Left lobe of liver (tissue), 2 donors: ENCODE results near the gene TUT1. TPM values are rescaled to one million over a fixed set of nuclear protein-coding genes. Genes with fewer than 3 reads are reported as not detected.
"Not testable (repeated sequence)": the region's sequence is repeated elsewhere in the genome, so short reads cannot be mapped to it uniquely, and the experiment has no call there.

Experiments
- ATAC-seq: fragments of 200-7000 bp; cut with Tn5 transposase; one replicate; pipeline ENCODE4 v1.9.1; 2020; ENCODE audit warnings: mild to moderate bottlenecking, moderate library complexity
- DNase-seq: peaks from one replicate; pipeline ENCODE4 v3.0.0-alpha.2; 2020; ENCODE audit warnings: low spot score
- total RNA-seq: library from RNA; stranded (reverse); gene quantifications from one replicate; pipeline ENCODE4 v1.2.1, GENCODE V29; 2021
- donor health status: DM: no; HTN: no; CAD: no; lungs with moderate emphysema.
- donor health status: DM: no; HTN: yes; CAD: no.

TUT1 gene
- total RNA-seq, 1 donor from 2014 or later: 32.6 TPM

DNA sequence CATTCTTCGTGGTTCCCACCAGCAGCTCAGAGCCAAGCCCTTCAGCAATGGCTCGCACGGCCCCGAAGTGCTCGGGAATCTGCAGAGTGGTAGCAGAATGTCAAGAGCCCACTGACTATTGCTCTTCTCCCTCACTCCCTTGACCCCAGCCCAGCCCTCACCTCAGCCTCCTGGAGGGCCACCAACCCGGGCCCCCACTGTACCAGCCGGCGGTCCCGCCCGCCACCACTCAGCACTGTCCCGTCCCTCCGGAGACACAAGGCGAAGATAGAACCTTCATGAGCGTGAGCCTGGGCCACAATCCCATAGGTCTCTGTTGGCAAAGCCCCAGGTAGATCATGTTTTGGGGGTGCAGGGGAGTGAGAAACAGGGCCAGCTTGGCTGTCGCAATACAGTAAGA is 14.6 kb upstream of the TUT1 start:
- no peak for DNase-seq
- no peak for ATAC-seq

DNA sequence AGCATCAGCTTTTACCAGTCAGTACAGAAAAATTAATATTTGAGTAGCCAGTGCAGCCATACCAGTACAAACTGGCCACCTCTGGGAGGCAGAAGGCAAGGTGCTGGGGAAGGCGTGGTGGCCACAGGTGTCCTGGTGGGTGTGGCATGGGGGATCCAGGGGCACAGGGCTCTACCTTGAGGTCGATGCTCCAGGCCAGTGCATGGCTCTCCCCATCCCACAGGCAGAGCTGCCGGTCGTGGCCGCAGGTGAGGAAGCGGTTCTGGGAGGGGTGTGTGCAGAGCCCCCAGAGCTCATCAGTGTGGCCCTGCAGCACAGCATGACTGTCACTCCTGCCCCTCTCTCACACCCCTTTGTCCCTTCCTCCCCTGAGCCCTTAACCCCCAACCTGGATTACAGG is 14.1 kb upstream of the TUT1 start:
- DNase-seq (no peak), ATAC-seq (no peak)

DNA sequence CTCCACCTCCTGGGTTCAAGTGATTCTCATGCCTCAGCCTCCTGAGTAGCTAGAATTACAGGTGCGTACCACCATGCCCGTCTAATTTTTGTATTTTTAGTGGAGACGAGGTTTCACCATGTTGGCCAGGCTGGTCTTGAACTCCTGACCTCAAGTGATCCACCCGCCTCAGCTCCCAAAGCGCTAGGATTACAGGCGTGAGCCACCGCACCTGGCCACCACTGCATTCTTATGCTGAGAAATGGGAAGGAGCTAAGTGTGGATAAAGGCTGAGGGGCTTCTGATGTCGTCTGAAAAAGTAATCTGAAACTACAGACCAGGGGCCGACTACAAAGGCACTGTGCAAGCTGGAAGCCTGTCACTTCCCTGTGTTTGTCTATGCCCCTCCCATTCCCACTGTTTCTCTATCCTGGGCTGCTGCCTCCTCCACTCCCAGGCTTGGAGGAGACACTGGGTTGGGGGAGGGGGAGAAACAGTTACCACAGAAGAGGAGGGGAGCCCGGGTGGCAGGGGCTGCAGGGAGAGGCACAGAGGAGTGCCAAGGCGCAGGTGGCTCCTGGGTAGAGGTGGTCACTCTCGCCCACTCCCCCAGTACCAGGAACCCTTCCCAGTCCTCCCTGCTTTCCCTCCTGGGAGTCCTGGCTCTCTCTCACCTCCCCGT is 13.3 kb upstream of the TUT1 start:
- no peak for DNase-seq
- no peak for ATAC-seq

DNA sequence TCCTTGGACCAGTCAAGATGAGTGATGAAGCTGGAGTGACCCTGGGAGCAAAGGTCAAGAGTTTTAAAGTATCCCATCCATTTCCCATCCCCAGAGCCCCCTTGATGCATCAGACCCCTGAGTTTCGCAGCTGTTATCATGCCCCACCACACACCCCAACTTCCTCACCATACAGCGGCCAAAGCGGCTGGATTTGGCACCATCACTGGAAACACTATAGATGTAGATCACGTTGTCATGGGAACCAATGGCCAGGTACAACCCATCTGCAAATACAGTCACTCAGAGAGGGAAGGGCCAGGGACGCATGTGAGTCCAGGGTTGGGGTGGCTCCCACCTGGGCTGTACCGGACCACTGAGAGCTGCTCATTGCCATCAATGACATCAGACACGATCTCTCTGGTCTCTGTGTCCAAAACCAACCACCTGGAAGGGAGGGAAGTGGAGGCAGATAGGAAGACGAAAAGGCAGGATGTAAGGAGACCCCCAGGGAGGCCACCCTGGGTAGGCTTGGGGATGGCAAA is 12.5 kb upstream of the TUT1 start:
- ATAC-seq: no peak
- no peak for DNase-seq

DNA sequence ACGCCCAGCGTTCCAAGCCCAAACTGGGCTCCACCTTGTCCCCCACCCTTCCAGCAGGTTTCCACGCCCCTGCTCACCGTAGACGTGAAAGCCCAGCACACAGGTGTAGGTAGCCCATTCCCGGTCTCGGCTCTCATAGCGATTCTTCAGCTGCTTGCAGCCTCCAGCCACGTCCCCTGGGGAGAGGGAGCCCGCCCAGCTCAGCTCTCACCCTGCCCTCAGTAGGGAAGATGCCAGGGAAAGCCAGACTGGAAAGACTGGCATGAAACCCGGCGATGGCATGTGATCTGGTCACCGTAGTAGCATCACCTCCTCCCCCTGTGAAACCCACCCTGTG is 11.7 kb upstream of the TUT1 start:
- no peak for DNase-seq
- ATAC-seq: no peak

DNA sequence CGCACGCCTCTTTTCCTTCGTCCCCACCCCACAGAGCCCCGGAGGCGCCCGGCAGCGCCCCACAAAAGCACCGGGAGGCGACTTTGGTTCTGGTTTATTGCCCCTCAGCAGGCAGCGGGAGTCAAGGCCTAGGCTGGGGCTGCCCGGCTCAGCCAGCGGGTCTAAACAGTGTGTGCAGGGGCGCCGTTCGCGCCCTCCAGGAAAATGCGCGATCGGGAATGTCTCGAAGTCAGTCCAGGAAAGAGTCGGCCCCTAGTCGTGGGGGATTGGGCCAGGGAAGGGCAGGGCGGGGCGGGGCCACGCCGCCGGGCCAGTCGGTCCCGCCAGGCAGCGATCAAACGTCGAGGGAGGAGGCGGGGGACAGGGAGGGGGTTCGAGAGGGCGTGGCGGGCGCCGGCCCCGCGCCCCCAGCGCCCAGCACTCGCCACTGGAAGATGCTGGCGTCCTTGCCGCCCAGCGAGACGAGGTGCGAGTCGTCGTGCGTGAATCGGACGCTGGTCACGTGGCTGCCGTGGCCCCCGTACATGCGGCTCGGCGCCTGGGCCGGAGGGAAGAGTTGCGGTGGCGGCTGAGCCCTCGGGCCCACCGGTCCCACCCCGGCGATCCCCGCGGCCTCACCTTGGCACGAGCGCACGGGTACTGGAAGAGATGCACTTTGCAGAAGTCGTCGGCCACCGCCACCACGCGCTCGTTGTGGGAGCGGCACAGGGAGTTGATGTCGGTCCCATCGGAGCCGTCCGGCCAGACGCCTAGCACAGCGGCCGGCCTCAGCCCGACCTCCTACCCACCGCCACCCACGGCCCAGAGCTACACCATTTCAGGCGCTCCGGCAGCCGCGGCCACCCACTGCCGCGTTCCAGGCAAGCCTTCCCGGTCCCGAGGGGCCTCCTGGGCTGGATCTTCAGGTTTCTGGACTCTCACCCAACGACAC is 11.1 kb upstream of the TUT1 start:
- DNase-seq (peak; percentile 65), ATAC-seq (peak; percentile 54)

DNA sequence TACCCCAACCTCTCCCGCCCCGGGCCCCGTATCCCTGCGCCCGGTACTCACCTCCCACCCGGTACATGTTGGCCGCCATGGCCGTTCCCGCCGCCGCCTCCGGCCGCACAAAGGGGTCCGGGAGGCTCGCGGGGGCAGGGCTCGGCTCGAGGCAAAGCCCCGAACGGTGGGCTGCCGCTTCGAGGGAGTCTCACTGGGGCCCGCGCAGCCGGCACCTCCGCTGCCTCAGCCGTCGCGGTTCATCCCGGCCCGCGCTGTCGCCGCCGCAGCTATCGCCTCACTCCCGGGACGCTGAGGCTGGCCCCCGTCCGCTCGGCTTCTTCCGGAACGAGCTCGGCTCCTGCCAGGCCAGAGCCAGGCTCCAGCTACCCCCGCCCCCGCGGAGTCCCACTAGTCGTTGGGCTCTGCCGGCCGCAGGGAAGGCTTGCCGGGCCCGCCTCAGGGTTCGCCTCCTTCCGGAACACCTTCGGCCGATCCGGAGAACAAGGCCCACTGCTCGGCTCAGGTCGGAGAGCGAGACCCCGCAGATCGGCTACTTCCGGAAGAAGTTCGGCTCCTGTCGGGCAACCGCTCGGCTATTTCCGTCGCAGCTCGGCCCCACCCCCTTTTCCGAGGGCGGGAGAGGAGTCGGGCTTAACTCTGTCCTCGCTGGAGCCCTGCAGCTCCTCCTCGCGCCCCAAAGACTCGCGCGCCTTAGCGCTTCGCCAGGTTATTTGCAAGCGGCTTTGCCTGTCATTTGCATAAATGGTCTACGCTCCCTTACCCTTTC is 10.2 kb upstream of the TUT1 start, which contains the start of gene MTA2:
TSS of gene MTA2 (minus strand) at position 494 of the 769 bp plus-strand sequence. CDS start at position 79, 415 bp downstream.
- DNase-seq (peak; percentile 98), ATAC-seq (peak; percentile 89)

DNA sequence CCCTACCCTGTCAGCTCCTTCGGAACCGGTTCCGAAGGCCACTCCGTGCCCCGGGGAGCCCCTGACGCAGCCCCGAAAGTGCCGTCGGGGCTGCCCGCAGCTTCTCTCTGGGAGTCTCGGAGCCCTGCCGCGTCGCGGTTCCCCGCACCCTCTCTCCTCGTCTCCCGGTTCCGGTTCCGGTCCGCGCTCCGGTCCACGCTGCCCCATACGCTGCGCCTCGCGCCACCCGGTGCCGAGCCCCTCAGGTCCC is 9.7 kb upstream of the TUT1 start:
- ATAC-seq (peak; percentile 46), DNase-seq (no peak)

DNA sequence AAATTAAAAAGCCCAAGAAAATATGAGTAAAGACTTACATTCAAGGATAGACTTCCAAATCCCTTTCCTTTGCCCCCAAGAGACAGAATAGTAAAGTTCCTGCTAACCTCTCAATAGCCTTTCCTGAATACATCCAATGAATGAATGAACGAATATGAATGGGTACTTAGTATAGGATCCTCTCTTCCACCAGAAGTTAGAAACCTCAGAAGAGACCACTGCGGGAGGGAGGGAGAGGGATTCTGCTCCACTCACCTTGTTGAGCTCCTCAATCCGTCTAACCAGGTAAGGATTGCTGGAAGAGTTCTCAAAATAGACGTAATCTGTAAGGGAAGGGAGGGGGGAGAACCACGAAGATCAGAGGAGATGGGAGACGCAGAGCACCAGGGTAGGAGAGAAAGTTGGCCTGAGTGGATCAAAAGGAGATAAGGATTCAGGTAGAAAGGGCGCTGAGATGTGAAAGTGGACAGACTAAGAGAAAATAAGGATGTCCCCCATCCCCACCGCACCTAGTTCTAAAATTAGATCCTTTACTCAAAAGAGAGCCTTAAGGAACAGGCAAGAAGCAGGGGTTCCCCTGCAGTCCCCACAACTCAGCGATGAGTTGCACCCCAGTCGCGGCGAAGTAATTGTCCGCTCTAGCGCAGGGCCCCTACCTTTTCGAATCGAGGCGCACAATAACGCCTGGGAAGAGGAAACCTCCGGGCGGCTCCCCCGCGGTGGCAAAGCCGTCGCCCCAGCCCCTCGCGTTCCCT is 9.2 kb upstream of the TUT1 start:
- ATAC-seq (no peak), DNase-seq (no peak)

DNA sequence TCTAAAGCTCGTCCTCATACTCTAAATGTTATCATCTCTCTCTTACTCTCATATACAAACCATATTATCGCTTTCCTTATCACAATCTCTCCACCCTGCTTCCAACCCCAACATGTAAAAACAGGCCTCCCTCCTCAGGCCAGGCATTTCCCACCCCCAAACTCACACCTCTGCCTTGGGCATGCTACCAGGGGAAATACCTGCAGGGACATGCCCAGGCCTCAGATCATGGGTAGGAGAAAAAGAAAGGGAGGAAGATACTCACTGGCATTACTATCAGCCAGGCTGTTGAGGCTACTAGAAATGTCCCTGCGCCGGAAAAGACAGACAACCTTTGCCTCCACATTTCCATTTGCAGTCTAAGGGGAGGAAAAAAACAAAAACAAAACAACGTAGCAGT is 8.6 kb upstream of the TUT1 start:
- ATAC-seq (no peak), DNase-seq (no peak)

DNA sequence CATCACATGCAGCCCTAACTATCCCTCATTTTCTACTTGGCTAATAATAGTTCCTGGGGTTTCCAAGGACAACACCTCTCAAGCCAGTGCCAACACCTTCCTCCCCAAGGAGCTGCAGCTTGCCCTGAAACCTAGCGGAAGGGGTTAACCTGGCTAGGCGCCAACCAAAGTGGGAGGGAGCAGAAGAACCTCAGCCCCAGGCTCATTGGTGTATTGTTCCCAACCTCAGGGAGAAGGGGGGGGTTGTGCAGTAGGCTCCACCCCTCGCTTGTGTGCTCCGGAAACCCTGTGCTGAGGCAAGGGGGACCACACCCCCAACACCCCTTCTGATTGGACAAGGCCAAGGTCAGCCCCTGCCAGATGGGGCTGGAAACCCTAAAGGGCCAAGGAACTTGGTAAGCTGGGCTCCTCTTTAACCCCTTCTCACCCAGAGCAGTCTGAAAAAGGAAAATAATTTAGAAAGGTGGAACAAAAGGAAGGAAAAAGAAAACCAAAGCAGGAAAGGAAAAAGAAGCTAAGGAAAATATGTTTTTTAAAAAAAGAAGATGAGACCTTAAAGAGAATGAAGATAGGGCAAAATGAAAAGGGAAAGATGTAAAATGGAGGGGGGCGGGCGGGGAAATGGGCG is 7.9 kb upstream of the TUT1 start:
- DNase-seq (peak; percentile 79), ATAC-seq (peak; percentile 14)

DNA sequence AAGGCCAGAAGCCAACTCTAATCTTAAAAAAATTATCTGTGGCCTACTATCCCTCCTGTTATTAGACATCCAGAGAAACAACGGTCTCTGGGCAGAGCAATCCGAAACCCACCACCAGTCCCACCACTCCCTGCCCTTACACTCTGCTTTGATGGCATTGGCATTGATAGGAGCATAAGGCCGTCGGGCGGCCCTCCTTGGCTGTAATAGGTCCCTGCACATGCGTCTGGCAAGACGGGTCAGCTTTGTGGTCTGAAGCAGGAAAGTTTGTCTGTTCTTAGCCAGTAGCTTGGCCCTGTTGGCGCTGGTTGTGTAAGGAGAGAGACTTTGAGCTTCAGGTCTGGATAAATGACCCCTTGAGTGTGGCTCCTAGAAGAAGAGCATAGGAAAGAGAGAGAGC is 3.8 kb upstream of the TUT1 start:
- no peak for DNase-seq
- ATAC-seq: no peak

DNA sequence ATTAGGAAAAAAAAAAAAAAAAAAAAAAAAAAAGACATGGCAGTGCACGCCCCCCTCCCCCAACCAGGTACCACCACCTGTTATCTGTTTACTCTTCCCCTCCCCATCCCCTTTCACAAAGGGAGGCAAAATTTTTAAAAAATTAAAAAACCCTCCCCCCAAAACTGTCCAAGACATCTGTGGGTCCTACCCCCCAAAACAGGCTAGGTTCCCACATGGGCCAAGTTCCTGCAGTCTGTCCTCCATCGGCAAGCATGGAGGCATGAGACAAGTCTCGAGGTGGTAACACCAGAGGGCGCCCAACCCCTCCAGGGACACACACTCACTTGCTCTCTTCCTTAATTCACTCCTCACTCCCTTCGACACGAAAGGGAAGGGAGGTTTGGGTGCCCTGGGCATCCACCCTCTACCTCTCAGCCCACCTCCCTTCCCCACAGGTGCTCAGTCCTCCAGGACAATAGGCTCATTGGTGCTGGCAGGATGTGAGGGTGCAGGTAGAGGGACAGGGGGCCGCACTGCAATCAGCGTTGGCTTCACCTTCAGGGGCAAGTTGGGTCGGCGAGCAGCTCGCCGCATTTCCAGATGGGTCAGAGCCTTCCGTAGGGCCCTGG is 2.2 kb upstream of the TUT1 start:
- peak; percentile 71 for DNase-seq
- ATAC-seq: peak; percentile 45

DNA sequence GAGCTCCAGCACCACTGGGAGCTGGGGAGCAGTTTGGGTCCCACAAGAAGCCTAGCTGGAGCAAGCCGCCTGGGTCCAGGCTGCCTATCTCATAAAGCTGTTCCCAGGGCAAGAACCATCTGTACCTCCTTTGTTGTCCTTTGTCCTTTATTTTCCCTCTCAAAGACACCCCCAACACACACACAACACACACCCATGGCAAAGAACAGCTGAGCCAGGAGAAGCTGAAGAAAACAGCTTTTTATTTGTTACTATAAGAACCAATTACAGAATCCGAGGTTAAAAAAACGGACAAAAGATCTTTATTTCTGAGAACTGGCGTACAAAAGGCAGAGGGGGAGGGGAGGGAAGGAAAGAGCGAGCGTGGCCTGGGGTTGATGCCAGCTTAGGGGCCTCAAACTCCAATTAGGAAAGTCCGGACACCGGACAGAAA is 1.7 kb upstream of the TUT1 start:
- ATAC-seq (no peak), DNase-seq (no peak)

DNA sequence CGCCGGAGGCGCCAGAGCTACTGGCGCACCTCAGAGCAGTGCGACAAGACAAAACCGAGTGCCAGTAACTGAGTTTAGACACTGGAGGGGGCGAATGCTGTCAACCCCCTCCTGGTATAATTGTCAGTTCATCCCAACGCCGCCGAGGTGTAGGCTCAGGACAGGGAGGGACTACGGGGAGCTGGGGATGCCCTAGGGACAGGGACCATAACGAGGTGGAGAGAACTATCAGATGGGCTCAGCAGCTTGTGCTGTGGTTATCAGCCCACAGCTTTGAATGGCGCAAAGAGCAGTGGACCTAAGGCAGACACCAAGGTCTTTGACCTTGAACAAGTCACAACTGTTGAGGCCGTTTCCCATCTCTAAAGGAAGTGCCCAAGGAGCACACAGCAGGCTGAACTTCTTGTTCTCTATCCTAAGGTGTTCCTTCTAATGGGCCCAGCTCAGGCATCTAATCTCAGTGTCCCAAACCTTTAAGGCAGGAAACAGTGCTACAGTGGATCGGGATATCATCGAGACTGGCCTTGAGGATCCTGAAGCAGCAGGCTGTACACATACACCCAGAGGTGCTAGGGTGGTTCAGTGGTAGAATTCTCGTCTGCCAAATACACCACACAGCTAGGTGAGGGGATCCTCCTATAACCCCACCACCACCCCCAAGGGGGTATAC is 958 bp upstream of the TUT1 start:
- no peak for DNase-seq
- peak; percentile 11 for ATAC-seq

DNA sequence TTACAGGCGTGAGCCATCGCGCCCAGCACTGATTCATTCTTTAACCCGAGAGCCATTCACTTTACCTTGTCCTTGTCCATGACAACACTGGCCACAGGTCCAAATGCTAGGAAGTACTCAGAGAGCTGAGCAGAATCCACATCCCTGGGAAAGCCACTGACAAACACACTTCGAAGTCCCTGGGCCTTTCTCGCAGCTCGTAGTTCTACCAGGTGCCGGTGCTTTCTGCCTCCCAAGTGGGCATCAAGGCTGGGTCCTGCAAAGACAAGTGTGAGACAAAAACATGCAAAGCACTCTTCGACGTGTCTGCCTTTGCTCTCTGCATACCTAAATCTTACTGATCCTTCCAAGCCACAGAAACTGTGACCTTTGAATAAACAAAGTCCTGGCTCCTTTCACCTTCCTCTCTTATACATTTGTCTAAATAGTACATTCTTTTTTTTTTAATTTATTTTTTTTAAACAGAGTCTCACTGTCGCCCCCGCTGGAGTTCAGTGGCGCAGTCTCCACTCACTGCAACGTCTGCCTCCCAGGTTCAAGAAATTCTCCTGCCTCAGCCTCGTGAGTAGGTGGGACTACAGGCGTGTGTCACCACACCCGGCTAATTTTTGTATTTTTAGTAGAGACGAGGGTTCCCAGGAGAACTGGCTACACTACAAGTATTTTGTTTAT is 2.2 kb downstream of the TUT1 start:
- ATAC-seq (no peak), DNase-seq (no peak)

DNA sequence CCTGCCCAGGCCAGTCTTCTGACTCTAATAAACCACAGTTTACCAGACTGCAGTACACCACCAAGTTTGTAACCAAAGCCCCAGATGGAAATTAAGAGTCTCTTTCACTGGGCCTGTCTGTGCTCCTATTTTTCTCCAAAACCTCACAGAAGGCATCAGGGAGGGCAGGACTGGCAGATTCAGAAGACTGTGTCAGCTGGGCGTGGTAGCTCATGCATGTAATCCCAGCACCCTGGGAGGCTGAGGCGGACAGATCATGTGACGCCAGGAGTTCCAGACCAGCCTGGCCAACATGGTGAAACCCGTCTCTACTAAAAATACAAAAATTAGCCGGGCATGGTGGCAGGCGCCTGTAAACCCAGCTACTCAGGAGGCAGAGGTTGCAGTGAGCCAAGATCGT is 6.0 kb downstream of the TUT1 start:
- not testable (repeated sequence) for DNase-seq, ATAC-seq

DNA sequence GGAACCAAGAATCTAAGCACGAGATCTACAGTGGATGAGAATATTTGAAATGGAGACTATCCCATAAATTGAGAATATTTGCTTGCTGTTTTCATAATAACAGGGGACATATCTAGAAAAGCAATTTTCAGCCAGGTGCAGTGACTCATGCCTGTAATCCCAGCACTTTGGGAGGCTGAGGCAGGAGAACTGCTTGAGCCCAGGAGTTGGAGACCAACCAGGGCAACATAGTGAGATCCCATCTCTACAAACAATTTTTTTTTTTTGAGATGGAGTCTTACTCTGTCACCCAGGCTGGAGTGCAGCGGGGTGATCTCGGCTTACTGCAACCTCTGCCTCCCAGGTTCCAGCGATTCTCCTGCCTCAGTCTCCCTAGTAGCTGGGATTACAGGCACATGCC is 9.6 kb downstream of the TUT1 start:
- ATAC-seq, DNase-seq: not testable (repeated sequence)
